ENCODE data around the gene OSBPL3.

DNA sequence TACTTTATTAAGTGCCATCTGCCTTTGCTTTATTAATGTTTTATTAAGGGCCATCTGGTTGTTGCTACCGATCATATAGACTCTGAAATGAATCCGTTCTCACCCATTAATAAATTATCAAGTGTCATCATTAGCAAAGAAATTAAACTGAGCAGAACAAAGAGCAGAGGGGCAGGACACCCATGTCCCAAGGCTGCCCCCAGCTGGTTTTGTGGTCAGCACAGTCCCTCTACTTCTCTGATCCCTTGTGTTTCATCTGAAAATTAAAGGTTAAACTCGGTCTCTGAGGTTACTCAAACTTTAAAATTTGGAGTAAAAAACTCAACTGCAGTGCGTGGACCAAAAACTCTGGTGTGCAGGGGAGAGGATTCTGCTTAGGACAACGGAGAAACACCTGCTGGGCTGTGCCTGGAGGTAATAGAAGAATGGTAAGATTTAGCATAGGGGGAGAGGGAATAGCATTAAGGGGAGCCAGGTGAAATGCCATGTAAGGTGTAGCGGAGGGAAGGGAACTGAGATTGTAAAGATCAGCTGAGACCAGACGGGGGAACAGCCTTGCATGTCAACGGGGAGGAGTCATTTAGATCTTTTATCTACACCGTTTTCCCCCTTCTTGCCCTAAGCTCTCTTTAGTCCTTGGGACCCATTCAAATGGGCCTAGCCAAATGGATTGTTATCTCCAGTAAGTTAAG lies 212.0 kb downstream of the OSBPL3 start:
- TF ChIP-seq, protein P1, sequence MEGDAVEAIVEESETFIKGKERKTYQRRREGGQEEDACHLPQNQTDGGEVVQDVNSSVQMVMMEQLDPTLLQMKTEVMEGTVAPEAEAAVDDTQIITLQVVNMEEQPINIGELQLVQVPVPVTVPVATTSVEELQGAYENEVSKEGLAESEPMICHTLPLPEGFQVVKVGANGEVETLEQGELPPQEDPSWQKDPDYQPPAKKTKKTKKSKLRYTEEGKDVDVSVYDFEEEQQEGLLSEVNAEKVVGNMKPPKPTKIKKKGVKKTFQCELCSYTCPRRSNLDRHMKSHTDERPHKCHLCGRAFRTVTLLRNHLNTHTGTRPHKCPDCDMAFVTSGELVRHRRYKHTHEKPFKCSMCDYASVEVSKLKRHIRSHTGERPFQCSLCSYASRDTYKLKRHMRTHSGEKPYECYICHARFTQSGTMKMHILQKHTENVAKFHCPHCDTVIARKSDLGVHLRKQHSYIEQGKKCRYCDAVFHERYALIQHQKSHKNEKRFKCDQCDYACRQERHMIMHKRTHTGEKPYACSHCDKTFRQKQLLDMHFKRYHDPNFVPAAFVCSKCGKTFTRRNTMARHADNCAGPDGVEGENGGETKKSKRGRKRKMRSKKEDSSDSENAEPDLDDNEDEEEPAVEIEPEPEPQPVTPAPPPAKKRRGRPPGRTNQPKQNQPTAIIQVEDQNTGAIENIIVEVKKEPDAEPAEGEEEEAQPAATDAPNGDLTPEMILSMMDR (IDR thresholded peaks at IDR 0.05): no peak
- no peak for TF ChIP-seq POLR2A (IDR thresholded peaks at IDR 0.05)

Data from esophagus squamous epithelium (tissue), 4 donors.